Lower leg skin (tissue), 3 donors: Measurements from ENCODE around the gene TPST2.

Experiments used
- CTCF ChIP-seq, 3 donors: fragments of 450-650 bp; IDR thresholded peaks; one replicate each; pipeline ENCODE4 v1.5.1; 2016; ENCODE audit warnings: antibody characterized with exemption in 3 of 3, mild to moderate bottlenecking in 3 of 3, moderate library complexity in 2 of 3
- POLR2A ChIP-seq, 2 donors: fragments of 450-650 bp; IDR thresholded peaks; one replicate each; pipeline ENCODE4 v1.6.1; 2016 to 2017; ENCODE audit warnings: antibody characterized with exemption in 2 of 2, mild to moderate bottlenecking in 1 of 2, moderate library complexity in 1 of 2

DNA sequence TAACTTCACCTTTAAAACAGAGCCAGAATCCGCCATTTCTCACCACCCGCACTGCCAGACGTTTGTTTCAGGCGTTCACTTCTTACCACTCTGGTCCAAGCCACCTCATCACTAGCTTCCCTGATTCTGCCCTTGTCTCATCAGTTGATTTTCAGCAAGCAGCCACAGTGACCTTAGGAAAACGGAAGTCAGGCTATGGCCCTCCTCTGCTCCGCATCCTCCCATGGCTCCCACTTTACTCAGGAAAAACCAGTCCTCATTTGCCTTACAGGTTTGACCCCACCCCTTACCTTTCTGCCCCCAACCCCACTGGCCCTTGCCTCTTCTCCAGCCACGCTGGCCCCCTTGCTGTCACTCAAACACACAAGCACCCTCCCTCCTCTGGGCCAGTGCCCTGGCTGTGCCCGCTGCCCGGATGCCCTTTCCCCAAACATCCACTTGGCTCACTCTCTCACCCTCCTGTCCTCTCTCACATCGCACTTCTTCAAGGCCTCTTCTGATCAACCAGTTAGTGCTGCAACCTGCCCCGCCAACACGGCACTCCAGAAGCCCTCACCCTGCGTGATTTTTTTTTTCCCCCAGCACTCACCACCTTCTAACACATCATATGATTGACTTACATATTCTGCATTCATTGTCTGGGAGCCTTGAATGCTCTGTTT, 18.9 kb downstream of the TPST2 start:
- TF ChIP-seq CTCF (IDR thresholded peaks at IDR 0.05) (no peak), POLR2A (IDR thresholded peaks at IDR 0.05) (no peak)
